Stomach (tissue), 9 donors: Measurements from ENCODE around the gene TTLL3. TPM values are rescaled to one million over a fixed set of nuclear protein-coding genes. Genes with fewer than 3 reads are reported as not detected.
A peak's percentile ranks its signal among the peaks of the same experiment; 100 is the strongest.

Experiments used
- DNase-seq, 2 donors: peaks; one replicate each; pipeline versions ENCODE4 v3.0.0 to v3.0.0-alpha.2; 2013 to 2019
- H3K27ac ChIP-seq, 5 donors: fragments of 200-600 bp in 4 of 5; sonication (generic) in 4 of 5; one replicate each; pipeline ENCODE4 v1.5.1; 2013 to 2019; ENCODE audit warnings: mild to moderate bottlenecking in 1 of 5, moderate library complexity in 1 of 5
- H3K27me3 ChIP-seq, 3 donors: fragments of 200-600 bp; sonication (generic); one replicate each; pipeline ENCODE4 v1.5.1; 2017 to 2019; ENCODE audit warnings: mixed run types in 1 of 3
- H3K36me3 ChIP-seq, 4 donors: fragments of 200-600 bp; sonication (generic); 1 replicate in 3 of 4; 2 replicates in 1 of 4; pipeline ENCODE4 v1.5.1; 2016 to 2019
- H3K4me1 ChIP-seq, 4 donors: fragments of 200-600 bp; sonication (generic); one replicate each; pipeline ENCODE4 v1.5.1; 2016 to 2019
- H3K4me3 ChIP-seq, 4 donors: fragments of 200-600 bp; sonication (generic) in 3 of 4; one replicate each; pipeline ENCODE4 v1.5.1; 2016 to 2019; ENCODE audit warnings: mild to moderate bottlenecking in 1 of 4
- H3K9me3 ChIP-seq, 4 donors: fragments of 200-600 bp; sonication (generic); one replicate each; pipeline ENCODE4 v1.5.1; 2016 to 2019
- EP300 ChIP-seq: sonication (generic); formaldehyde crosslinking; IDR thresholded peaks from one replicate; pipeline ENCODE4 v1.6.1; 2017; ENCODE audit warnings: antibody characterized with exemption
- POLR2A ChIP-seq, 4 donors: fragments of 450-650 bp; IDR thresholded peaks; one replicate each; pipeline ENCODE4 v1.6.1; 2016; ENCODE audit warnings: antibody characterized with exemption in 4 of 4, control low read depth in 2 of 4, mild to moderate bottlenecking in 1 of 4, moderate library complexity in 1 of 4
- POLR2AphosphoS5 ChIP-seq, 3 donors: sonication (generic); formaldehyde crosslinking; IDR thresholded peaks; one replicate each; pipeline ENCODE4 v1.6.1; 2016; ENCODE audit warnings: antibody characterized with exemption in 3 of 3
- WGBS, 5 donors: extraction: QIAGEN DNeasy Blood & Tissue Kit in 3 of 5; methylation state at CpG; one replicate each; pipeline versions ENCODE4 v1.1.5 to v1.1.7; 2013 to 2018; 5-methylcytosine and 5-hydroxymethylcytosine counted together
- intact Hi-C: fragments of 100-400 bp; cut with DNase I; formaldehyde crosslinking; loops from one replicate; pipeline ENCODE4 v1.15.1; 2023; ENCODE audit warnings: low total_unique reads
- polyA plus RNA-seq, 3 donors: library from polyadenylated mRNA; stranded (reverse); fragments of 200-250 nt; gene quantifications; one replicate each; pipeline ENCODE4 v1.2.3, GENCODE V29; 2013
- total RNA-seq, 5 donors: library from RNA; depleted of rRNA; stranded (reverse); fragments of >200 nt; gene quantifications; one replicate each; pipeline versions ENCODE4 v1.1.0 to v1.2.3, GENCODE V29; 2014 to 2016
- TF ChIP-seq, protein P1 (sequence below), 7 experiments: fragments of 450-650 bp in 4 of 7; fragments of 200-600 bp in 3 of 7; sonication (generic) in 3 of 7; IDR thresholded peaks; one replicate each; pipeline ENCODE4 v1.5.1; 2016 to 2019; ENCODE audit warnings: antibody characterized with exemption in 7 of 7, control low read depth in 2 of 7, mild to moderate bottlenecking in 1 of 7
- donor health status: healthy with polysubstance abuse.
- donor health status: Bipolar disorder and iron deficiency.
- donor health status: healthy.

Gene TTLL3
- total and polyA plus RNA-seq, 8 donors, result 6.7 to 593 (median 77.4) TPM

DNA sequence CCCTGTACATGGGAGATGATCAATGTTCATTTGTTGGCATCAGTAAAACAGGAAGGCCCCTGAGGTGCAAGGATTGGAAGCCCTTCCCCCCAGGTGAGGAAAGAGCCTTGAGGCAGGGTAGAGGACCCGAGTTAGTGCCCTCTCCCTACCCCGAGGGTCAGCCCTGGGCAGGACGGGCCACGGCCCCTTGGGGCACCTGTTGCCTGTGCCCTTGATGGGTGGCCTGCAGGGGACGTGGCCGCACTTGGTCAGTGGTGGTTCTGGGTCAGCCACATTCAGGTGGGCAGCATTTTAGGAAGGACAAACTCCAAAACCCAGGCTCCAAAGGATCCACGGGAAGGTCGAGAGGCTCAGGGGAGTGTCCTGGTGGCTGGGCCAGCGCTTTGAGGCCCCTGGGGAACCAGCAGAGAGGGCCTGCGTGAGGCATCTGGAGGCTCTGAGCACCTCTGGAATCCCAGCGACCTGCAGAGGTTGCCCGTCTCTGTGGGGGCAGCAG, 49.5 kb downstream of the TTLL3 start:
- Histone ChIP-seq H3K9me3 (no peaks in the 10 kb centered on the region), H3K27me3 (no peaks in the 10 kb centered on the region), H3K27ac (no peak overlapping the region), H3K36me3 (no peaks in the 10 kb centered on the region), H3K4me3 (no peak overlapping the region), H3K4me1 (peaks cover 14 to 25% (median 19%) of the 10 kb centered on the region in 4 donors)
- intact Hi-C loops, result no loop called here
- DNase-seq, result no peak
- TF ChIP-seq, protein P1, sequence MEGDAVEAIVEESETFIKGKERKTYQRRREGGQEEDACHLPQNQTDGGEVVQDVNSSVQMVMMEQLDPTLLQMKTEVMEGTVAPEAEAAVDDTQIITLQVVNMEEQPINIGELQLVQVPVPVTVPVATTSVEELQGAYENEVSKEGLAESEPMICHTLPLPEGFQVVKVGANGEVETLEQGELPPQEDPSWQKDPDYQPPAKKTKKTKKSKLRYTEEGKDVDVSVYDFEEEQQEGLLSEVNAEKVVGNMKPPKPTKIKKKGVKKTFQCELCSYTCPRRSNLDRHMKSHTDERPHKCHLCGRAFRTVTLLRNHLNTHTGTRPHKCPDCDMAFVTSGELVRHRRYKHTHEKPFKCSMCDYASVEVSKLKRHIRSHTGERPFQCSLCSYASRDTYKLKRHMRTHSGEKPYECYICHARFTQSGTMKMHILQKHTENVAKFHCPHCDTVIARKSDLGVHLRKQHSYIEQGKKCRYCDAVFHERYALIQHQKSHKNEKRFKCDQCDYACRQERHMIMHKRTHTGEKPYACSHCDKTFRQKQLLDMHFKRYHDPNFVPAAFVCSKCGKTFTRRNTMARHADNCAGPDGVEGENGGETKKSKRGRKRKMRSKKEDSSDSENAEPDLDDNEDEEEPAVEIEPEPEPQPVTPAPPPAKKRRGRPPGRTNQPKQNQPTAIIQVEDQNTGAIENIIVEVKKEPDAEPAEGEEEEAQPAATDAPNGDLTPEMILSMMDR (IDR thresholded peaks at IDR 0.05), result no peak
- no peak for TF ChIP-seq POLR2AphosphoS5 (IDR thresholded peaks at IDR 0.05)
- WGBS, 5 donors, result 84 to 88% (median 87%) methylated on average over 10 to 12 of the region's 12 CpGs

DNA sequence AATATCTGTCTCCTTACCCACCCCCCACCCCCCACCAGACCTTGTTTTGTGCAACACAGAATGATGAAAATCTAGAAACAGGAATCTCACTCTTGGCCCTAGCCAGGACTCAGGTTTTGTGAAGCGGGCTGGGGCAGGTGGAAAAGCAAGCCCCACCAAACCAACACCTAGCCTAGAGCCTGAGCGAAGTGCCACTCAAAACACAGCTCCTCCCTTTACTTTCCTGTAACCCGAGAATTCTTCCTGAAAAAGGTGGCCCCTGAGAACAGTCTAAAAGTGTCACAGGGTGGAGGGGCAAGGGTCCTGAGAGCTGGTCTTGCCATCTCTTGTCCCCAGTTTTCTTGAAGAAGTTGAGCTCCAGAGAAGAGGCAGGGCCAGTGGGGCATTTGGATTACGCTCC, 51.1 kb downstream of the TTLL3 start:
- H3K4me1 ChIP-seq, result peaks cover 14 to 35% (median 24%) of the 10 kb centered on the region in 4 donors
- H3K27ac ChIP-seq, result peak overlapping the region in 1 of 5 donors; percentile 86
- intact Hi-C loops, result no loop called here
- no peak for TF ChIP-seq POLR2A (IDR thresholded peaks at IDR 0.05)
- no peak for TF ChIP-seq POLR2AphosphoS5 (IDR thresholded peaks at IDR 0.05)
- TF ChIP-seq EP300, result no peak
- TF ChIP-seq, protein P1 (IDR thresholded peaks at IDR 0.05), result no peak
- H3K4me3 ChIP-seq, result no peak overlapping the region
- H3K9me3 ChIP-seq, result no peaks in the 10 kb centered on the region
- H3K27me3 ChIP-seq, result no peaks in the 10 kb centered on the region
- H3K36me3 ChIP-seq, result no peaks in the 10 kb centered on the region
- 84 to 95% (median 89%) methylated on average over 4 of the region's 4 CpGs for WGBS, 5 donors
- DNase-seq, result no peak

- TF ChIP-seq POLR2AphosphoS5 (IDR thresholded peaks at IDR 0.05), result no peak
These were observed 51.6 kb downstream of the TTLL3 start for GRCh38 chr3:9861626-9862130.

DNA sequence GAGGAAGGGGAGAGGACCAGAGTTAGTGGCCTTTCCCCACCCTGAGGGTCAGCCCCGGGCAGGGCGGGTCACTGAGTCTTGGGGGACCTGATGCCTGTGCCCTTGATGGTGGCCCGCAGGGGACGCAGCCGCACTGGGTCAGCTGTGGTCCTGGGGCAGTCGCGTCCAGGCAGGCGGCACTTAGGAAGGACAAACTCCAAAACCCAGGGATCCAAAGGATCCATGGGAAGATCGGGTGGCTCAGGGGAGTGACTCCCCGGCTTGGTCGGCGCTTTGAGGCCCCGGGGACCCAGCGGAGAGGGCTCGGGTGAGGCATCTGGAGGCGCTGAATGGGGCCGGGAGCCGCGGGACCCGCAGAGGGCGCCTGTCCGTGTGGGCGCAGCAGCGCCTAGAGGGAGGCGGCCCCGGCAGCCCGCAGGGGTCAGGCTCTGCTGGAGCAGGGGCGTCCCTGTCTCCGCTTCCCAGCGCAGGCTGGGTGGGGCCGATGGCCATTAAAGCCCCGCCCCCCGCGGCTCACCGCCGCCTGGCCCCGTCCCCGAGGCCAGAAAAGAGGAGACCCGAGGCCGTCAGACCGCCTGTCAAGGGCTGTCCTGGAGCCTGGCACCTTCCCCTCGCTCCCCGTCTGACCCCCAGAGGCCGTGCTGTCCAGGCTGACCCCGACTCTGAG, 52.5 kb downstream of the TTLL3 start:
- Histone ChIP-seq H3K4me3 (peak overlapping the region; percentile 42 to 55 (median 48)), H3K36me3 (no peaks in the 10 kb centered on the region), H3K27ac (peak overlapping the region in 3 of 5 donors; percentile 35 to 86 (median 62)), H3K4me1 (peaks cover 14 to 43% (median 24%) of the 10 kb centered on the region in 4 donors), H3K9me3 (no peaks in the 10 kb centered on the region), H3K27me3 (no peaks in the 10 kb centered on the region)
- 8 to 21% (median 12%) methylated on average over 19 to 45 of the region's 45 CpGs for WGBS, 5 donors
- TF ChIP-seq EP300 (no peak), POLR2A (IDR thresholded peaks at IDR 0.05) (no peak), POLR2AphosphoS5 (IDR thresholded peaks at IDR 0.05) (no peak)
- TF ChIP-seq, protein P1 (IDR thresholded peaks at IDR 0.05), result peak in 5 of 7 experiments; percentile 7 to 62 (median 31)
- intact Hi-C loops, result no loop called here
- peak; percentile 66 to 85 for DNase-seq

More at GRCh38 chr3:9861626-9862130, 51.6 kb downstream of the TTLL3 start:
- intact Hi-C loops, result no loop called here
- DNase-seq, result no peak
- Histone ChIP-seq H3K9me3 (no peaks in the 10 kb centered on the region), H3K4me3 (no peak overlapping the region), H3K27me3 (no peaks in the 10 kb centered on the region), H3K27ac (peak overlapping the region in 2 of 5 donors; percentile 62 to 86), H3K4me1 (peaks cover 14 to 40% (median 24%) of the 10 kb centered on the region in 4 donors), H3K36me3 (no peaks in the 10 kb centered on the region)
- 86 to 92% (median 89%) methylated on average over 5 of the region's 5 CpGs for WGBS, 5 donors
